Nephron progenitor cell (in vitro differentiated cells): ENCODE data around the gene CYBC1.
A peak's percentile ranks its signal among the peaks of the same experiment; 100 is the strongest.

Experiments used
- DNase-seq: peaks from one replicate; pipeline ENCODE4 v3.0.0; 2021
- H3K27ac Mint-ChIP-seq: 2 replicates; pipeline ENCODE4 v1.8.0; 2021; ENCODE audit warnings: mild to moderate bottlenecking, moderate library complexity, mixed read lengths
- H3K27me3 Mint-ChIP-seq: 2 replicates; pipeline ENCODE4 v1.8.0; 2021; ENCODE audit warnings: mild to moderate bottlenecking, low read depth, mixed read lengths; ENCODE audit not compliant: poor library complexity
- H3K36me3 Mint-ChIP-seq: 2 replicates; pipeline ENCODE4 v1.8.0; 2021; ENCODE audit warnings: low read depth, mixed read lengths
- H3K4me1 Mint-ChIP-seq: 2 replicates; pipeline ENCODE4 v1.8.0; 2021; ENCODE audit warnings: mixed read lengths
- H3K4me3 Mint-ChIP-seq: 2 replicates; pipeline ENCODE4 v1.8.0; 2021; ENCODE audit warnings: mild to moderate bottlenecking, moderate library complexity, mixed read lengths
- H3K9me3 Mint-ChIP-seq: 2 replicates; pipeline ENCODE4 v1.8.0; 2021; ENCODE audit warnings: mild to moderate bottlenecking, moderate library complexity, mixed read lengths
- TF ChIP-seq, protein P1 (sequence below): fragments of 200-600 bp; sonication (generic); IDR thresholded peaks from 2 replicates; pipeline ENCODE4 v1.5.0; 2021; ENCODE audit warnings: antibody characterized with exemption

Gene CYBC1

DNA sequence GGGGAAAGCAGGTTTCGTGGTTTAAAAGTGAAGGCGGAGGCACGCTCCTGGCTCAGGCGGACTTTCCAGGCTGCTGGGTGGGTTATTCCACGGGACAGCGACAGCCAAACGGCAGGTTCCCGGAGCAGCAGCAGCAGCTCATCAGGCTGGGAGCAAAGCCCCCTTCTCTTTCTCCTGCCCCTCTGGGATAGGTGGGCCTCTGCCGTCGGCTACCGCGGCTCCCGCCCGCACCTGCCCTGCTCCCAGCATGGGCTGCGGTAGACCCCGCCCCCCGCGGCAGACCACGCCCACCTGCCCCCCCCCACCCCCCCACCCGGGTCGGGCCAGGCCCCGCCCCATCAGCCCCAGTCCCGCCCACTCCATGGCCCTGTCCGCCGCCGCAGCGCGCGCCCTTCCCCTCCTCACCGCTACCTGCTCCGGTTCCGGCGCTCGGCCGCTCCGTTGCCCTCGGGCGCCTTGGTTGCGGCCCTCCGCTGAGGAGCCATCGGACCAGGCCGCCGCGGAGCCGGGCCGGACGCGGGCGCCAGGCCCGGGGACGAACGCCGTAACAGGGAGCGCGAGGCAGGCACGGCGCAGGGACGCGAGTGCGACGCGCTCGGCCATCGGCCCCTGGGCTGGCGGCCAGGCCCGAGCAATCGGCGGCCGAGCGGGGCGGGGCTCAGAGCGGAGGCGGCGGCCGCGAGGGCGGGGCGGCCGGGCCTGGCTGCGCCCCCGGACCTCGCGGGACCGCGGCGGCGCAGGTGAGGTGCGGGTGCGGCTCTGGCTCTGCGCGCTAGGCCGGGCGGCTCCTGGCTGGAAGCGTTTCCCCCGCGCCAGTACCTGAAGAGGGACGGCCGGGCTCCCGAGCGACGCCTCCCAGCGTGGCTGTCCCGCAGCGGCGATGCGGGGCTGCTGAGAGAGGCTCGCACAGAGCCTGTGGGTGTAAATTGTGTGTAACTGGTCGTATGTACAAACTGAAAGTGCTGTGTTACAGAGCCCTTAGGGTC, 32.3 kb downstream of the CYBC1 start, which contains the start of the genes HEXD and OGFOD3:
TSS of gene HEXD (plus strand) at position 347 of the 986 bp plus-strand sequence. CDS start 1,453 bp downstream, outside the sequence.
TSS of gene OGFOD3 (minus strand) at position 586 of the 986 bp plus-strand sequence. CDS start at position 485, 101 bp downstream.
- TF ChIP-seq, protein P1, sequence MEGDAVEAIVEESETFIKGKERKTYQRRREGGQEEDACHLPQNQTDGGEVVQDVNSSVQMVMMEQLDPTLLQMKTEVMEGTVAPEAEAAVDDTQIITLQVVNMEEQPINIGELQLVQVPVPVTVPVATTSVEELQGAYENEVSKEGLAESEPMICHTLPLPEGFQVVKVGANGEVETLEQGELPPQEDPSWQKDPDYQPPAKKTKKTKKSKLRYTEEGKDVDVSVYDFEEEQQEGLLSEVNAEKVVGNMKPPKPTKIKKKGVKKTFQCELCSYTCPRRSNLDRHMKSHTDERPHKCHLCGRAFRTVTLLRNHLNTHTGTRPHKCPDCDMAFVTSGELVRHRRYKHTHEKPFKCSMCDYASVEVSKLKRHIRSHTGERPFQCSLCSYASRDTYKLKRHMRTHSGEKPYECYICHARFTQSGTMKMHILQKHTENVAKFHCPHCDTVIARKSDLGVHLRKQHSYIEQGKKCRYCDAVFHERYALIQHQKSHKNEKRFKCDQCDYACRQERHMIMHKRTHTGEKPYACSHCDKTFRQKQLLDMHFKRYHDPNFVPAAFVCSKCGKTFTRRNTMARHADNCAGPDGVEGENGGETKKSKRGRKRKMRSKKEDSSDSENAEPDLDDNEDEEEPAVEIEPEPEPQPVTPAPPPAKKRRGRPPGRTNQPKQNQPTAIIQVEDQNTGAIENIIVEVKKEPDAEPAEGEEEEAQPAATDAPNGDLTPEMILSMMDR = no peak
- Mint-ChIP-seq H3K36me3 (peaks cover 44% of the 10 kb centered on the region), H3K27me3 (peaks cover 7% of the 10 kb centered on the region), H3K27ac (no peak within 1 kb of the TSS), H3K4me3 (peak within 1 kb of the TSS; percentile 84), H3K4me1 (peaks cover 21% of the 10 kb centered on the region), H3K9me3 (peaks cover 34% of the 10 kb centered on the region)
- DNase-seq = peak; percentile 87

DNA sequence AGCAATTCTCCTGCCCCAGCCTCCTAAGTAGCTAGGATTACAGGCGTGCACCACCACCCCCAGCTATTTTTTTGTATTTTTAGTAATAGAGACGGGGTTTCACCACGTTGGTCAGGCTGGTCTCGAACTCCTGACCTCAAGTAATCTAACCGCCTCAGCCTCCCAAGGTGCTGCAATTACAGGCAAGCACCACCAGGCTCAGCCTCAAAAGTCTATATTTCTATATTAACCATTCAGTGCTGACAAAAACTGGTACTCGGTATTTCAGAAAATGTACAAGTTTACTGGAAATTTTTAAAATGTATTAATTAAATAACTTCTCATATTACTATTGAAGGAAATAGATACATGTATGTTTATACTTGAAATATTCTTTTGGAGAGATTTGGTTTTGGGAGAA, 33.8 kb downstream of the CYBC1 start:
- Mint-ChIP-seq H3K36me3 (peaks cover 34% of the 10 kb centered on the region), H3K4me1 (peaks cover 21% of the 10 kb centered on the region), H3K27ac (no peak overlapping the region), H3K9me3 (peaks cover 19% of the 10 kb centered on the region), H3K4me3 (no peak overlapping the region), H3K27me3 (peaks cover 7% of the 10 kb centered on the region)
- TF ChIP-seq, protein P1 = no peak
- no peak for DNase-seq

DNA sequence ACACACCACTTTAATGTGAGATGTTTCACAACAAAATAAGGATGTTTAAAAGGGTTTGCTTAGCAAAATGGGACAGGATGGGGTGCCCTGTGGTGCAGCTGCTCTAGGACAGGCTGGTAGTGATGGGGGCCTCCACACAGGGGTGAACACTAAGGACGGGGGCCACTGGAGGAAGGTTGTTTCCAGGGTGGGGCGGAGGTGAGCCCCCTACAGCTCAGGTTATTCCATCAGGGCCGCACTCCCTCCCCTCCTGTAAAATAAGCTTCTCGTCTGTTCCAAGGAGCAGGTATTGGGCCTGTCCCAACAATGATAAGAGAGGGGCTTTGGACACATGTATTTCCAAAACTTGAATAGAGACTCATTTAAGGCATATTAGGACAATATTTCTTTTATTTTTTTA, 34.3 kb downstream of the CYBC1 start:
- H3K4me1 Mint-ChIP-seq = peaks cover 21% of the 10 kb centered on the region
- no peak overlapping the region for H3K27ac Mint-ChIP-seq
- TF ChIP-seq, protein P1 = no peak
- DNase-seq = no peak
- H3K27me3 Mint-ChIP-seq = peaks cover 7% of the 10 kb centered on the region
- peaks cover 14% of the 10 kb centered on the region for H3K9me3 Mint-ChIP-seq
- no peak overlapping the region for H3K4me3 Mint-ChIP-seq
- peaks cover 29% of the 10 kb centered on the region for H3K36me3 Mint-ChIP-seq

DNA sequence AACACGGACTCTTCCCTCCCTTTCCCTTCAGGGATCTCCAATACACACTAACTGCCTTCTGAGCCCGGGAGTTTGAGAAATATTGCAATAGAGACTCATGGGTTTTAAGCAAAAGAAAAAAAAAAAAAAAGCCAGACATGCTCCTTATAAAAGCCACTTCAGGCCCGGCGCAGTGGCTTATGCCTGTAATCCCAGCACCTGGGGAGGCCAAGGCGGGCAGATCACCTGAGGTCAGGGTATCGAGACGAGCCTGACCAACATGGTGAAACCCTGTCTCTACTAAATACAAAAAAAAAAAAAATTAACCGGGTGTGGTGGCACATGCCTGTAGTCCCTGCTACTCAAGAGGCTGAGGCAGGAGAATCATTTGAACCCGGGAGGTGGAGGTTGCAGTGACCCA, 34.8 kb downstream of the CYBC1 start:
- Mint-ChIP-seq H3K4me3 (no peak overlapping the region), H3K27me3 (peaks cover 7% of the 10 kb centered on the region), H3K9me3 (peaks cover 9% of the 10 kb centered on the region), H3K36me3 (peaks cover 24% of the 10 kb centered on the region), H3K4me1 (peaks cover 21% of the 10 kb centered on the region), H3K27ac (no peak overlapping the region)
- TF ChIP-seq, protein P1 = no peak
- no peak for DNase-seq

DNA sequence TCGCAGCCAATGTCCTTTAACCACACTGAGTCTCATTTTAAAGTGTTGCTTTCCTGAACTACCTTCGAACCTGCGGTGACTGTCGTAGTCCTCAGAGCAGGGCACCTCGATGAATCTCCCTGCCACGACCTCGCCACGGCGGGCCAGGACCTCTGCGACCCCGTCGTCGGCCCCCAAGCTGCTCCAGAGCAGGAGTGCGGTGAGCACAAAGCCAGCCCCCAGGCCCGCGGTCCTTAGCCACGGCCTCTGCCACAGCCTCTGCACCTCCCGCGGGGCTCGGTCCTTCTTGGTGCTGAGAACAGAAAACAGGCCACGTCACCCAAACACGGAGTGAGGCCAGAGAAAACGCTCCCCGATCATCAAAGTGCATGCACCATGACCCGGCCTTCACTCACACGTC, 35.2 kb downstream of the CYBC1 start:
- peaks cover 21% of the 10 kb centered on the region for H3K4me1 Mint-ChIP-seq
- no peak for DNase-seq
- H3K27ac Mint-ChIP-seq = no peak overlapping the region
- peaks cover 7% of the 10 kb centered on the region for H3K27me3 Mint-ChIP-seq
- H3K4me3 Mint-ChIP-seq = no peak overlapping the region
- H3K9me3 Mint-ChIP-seq = peaks cover 7% of the 10 kb centered on the region
- H3K36me3 Mint-ChIP-seq = peaks cover 19% of the 10 kb centered on the region
- TF ChIP-seq, protein P1 = no peak
